Mononuclear cell (primary cell): ENCODE measurements around the gene OR2H1. TPM values are rescaled to one million over a fixed set of nuclear protein-coding genes. Genes with fewer than 3 reads are reported as not detected.
"Not testable (repeated sequence)": the region's sequence is repeated elsewhere in the genome, so short reads cannot be mapped to it uniquely, and the experiment has no call there.

Source experiments
- H3K27me3 ChIP-seq: 2 replicates; pipeline ENCODE4 v1.6.0; 2011; ENCODE audit warnings: low read length, control low read depth; ENCODE audit not compliant: insufficient read depth
- H3K4me1 ChIP-seq: 2 replicates; pipeline ENCODE4 v1.5.1; 2011; ENCODE audit warnings: mild to moderate bottlenecking, low read length, control low read depth; ENCODE audit not compliant: insufficient read depth
- H3K4me3 ChIP-seq: 2 replicates; pipeline ENCODE4 v1.5.1; 2011; ENCODE audit warnings: mild to moderate bottlenecking, low read length, moderate library complexity
- H3K9me3 ChIP-seq: 2 replicates; pipeline ENCODE4 v1.5.1; 2011; ENCODE audit warnings: low read depth, mild to moderate bottlenecking, control low read depth, low read length
- total RNA-seq: library from RNA; depleted of rRNA; stranded (reverse); fragments of >200 nt; gene quantifications from one replicate; pipeline ENCODE4 v1.2.3, GENCODE V29; 2012

The OR2H1 gene
- total RNA-seq: not detected

- H3K4me3 ChIP-seq: no peak within 1 kb of the TSS
- H3K27me3 ChIP-seq: peaks cover 6% of the 10 kb centered on the region
- no peaks in the 10 kb centered on the region for H3K4me1 ChIP-seq
- H3K9me3 ChIP-seq: peaks cover under 1% of the 10 kb centered on the region
Observed at GRCh38 chr6:29456971-29457370, at the start of gene OR2H1, which contains the start of gene OR11A1. Gene OR2H1 (plus strand): TSS chr6:29457155. CDS start chr6:29461770, 4,615 bp downstream. Gene OR11A1 (minus strand): TSS chr6:29457071. CDS start chr6:29427641, 29,430 bp downstream.

- Histone ChIP-seq H3K4me1 (no peaks in the 10 kb centered on the region), H3K4me3 (no peak within 1 kb of the TSS), H3K9me3 (no peaks in the 10 kb centered on the region), H3K27me3 (peaks cover 7% of the 10 kb centered on the region)
Observed at GRCh38 chr6:29414588-29414987, 42.4 kb upstream of the OR2H1 start, which contains the start of gene OR12D1. Gene OR12D1 (plus strand): TSS chr6:29414928.

- H3K9me3 ChIP-seq: no peaks in the 10 kb centered on the region
- H3K27me3 ChIP-seq: peaks cover 11% of the 10 kb centered on the region
- H3K4me3 ChIP-seq: no peak overlapping the region
- H3K4me1 ChIP-seq: no peaks in the 10 kb centered on the region
Observed at GRCh38 chr6:29419516-29419915, 37.4 kb upstream of the OR2H1 start.

GRCh38 chr6:29424168-29424567, 32.8 kb upstream of the OR2H1 start:
- Histone ChIP-seq H3K4me3 (no peak overlapping the region), H3K4me1 (no peaks in the 10 kb centered on the region), H3K9me3 (no peaks in the 10 kb centered on the region)

GRCh38 chr6:29424575-29424974, 32.4 kb upstream of the OR2H1 start:
- Histone ChIP-seq H3K4me3 (no peak overlapping the region), H3K27me3 (peaks cover 10% of the 10 kb centered on the region), H3K9me3 (no peaks in the 10 kb centered on the region), H3K4me1 (no peaks in the 10 kb centered on the region)

More at GRCh38 chr6:29424168-29424567, 32.8 kb upstream of the OR2H1 start:
- H3K27me3 ChIP-seq: peaks cover 11% of the 10 kb centered on the region

- Histone ChIP-seq H3K27me3 (peaks cover 6% of the 10 kb centered on the region), H3K4me1 (no peaks in the 10 kb centered on the region), H3K4me3 (no peak overlapping the region), H3K9me3 (no peaks in the 10 kb centered on the region)
Observed at GRCh38 chr6:29425075-29425474, 31.9 kb upstream of the OR2H1 start.

- Histone ChIP-seq H3K9me3 (no peaks in the 10 kb centered on the region), H3K4me1 (no peaks in the 10 kb centered on the region), H3K27me3 (no peaks in the 10 kb centered on the region), H3K4me3 (no peak overlapping the region)
Observed at GRCh38 chr6:29426654-29427053, 30.3 kb upstream of the OR2H1 start.

- not testable (repeated sequence) for H3K4me1 ChIP-seq, H3K4me3 ChIP-seq, H3K9me3 ChIP-seq
- H3K27me3 ChIP-seq: peaks cover 15% of the 10 kb centered on the region
Observed at GRCh38 chr6:29436730-29437129, 20.2 kb upstream of the OR2H1 start.

GRCh38 chr6:29439006-29439405, 17.9 kb upstream of the OR2H1 start, which contains the start of gene OR10C1:
Gene OR10C1 (plus strand): TSS chr6:29439306. CDS start chr6:29440016, 710 bp downstream.
- Histone ChIP-seq H3K4me3 (no peak within 1 kb of the TSS), H3K4me1 (no peaks in the 10 kb centered on the region), H3K27me3 (peaks cover 9% of the 10 kb centered on the region), H3K9me3 (no peaks in the 10 kb centered on the region)

- H3K9me3 ChIP-seq: no peaks in the 10 kb centered on the region
- no peak overlapping the region for H3K4me3 ChIP-seq
- no peaks in the 10 kb centered on the region for H3K27me3 ChIP-seq
- H3K4me1 ChIP-seq: no peaks in the 10 kb centered on the region
Observed at GRCh38 chr6:29442719-29443118, 14.2 kb upstream of the OR2H1 start.

- not testable (repeated sequence) for H3K4me1 ChIP-seq, H3K27me3 ChIP-seq, H3K4me3 ChIP-seq, H3K9me3 ChIP-seq
Observed at GRCh38 chr6:29444031-29444430, 12.9 kb upstream of the OR2H1 start.

GRCh38 chr6:29447670-29448069, 9.3 kb upstream of the OR2H1 start:
- Histone ChIP-seq H3K9me3 (peaks cover 6% of the 10 kb centered on the region), H3K4me3 (no peak overlapping the region), H3K27me3 (peaks cover 11% of the 10 kb centered on the region), H3K4me1 (no peaks in the 10 kb centered on the region)

- H3K9me3 ChIP-seq: peaks cover 6% of the 10 kb centered on the region
- peaks cover 14% of the 10 kb centered on the region for H3K27me3 ChIP-seq
- no peak overlapping the region for H3K4me3 ChIP-seq
- no peaks in the 10 kb centered on the region for H3K4me1 ChIP-seq
Observed at GRCh38 chr6:29451471-29452193, 5.3 kb upstream of the OR2H1 start.

- H3K9me3 ChIP-seq: no peaks in the 10 kb centered on the region
- H3K4me1 ChIP-seq: no peaks in the 10 kb centered on the region
- no peak overlapping the region for H3K4me3 ChIP-seq
- peaks cover 3% of the 10 kb centered on the region for H3K27me3 ChIP-seq
Observed at GRCh38 chr6:29461021-29461814, 4.3 kb downstream of the OR2H1 start.

GRCh38 chr6:29462022-29462421, 5.1 kb downstream of the OR2H1 start:
- H3K27me3 ChIP-seq: peaks cover 3% of the 10 kb centered on the region
- no peak overlapping the region for H3K4me3 ChIP-seq
- no peaks in the 10 kb centered on the region for H3K9me3 ChIP-seq
- H3K4me1 ChIP-seq: no peaks in the 10 kb centered on the region
